ENCODE data around the gene TMIGD1.

The TMIGD1 gene

DNA sequence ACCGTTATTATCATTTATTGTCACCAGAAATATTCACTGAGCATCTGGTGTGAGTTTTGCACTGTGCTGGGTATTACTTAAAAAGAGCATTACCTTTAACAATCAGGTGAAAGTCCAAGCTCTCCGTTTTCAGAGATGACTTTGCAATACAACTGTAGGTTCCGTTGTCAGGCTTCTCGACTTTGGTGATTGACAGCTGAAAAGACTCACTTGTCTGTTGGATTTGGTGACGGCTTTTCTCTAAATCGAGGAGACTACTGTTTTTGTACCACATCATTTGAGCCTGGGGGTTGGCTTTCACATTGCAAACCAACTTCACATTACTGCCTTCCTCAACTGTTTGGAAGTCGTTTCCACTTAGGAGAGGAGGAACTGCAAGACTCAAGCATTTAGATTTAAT, 9.1 kb downstream of the TMIGD1 start:
- DNase-seq, result no peak

DNA sequence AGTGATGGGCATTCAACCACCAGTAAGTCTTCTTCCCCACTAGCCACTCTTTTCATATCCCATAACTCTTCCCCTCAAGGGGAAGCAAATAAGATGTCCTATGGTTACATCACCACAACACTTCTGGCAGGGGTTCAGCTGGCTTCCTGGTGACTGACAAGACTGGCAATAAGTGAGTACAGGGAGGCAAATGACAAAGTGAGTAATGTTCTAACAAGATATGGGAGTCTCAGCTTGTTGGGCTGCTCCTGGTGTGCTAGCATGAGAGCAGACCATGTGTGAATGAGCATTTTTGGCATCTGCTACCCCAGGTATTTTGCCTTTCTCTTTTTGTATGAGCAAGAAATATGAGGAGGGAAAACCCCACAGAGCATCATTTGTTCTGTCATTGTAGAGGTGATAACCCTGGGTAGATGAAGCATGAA, 9.9 kb downstream of the TMIGD1 start:
- no peak for DNase-seq

DNA sequence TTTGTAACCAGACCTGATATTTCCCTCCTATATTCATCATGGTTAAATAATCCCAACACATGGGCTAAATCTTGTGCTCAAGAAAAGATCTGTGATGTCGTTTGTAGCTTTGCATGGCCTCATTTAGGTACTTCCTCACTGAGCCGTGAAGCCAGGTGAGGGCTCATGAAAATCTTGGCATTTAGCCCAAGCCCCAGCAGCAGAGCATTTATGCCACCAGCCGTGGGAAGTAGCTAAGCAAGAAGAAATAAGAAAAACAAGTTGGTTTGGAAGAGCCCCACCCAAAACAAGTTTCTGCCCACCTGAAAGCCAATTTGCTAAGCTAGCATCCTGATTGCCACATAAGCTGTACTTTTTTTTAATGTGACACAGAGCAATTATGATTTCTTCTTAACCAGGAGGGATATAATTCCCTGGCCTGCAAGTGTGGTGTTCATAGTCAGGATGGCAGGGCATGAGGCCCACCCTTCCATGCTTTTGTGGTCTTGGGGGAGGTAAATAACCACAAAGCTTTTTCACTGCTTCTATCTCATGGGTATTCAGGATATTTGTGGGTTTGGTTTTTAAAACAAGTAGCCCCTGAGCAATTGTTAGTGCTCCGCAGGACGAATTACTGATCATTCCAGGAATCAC, 10.5 kb downstream of the TMIGD1 start:
- peak; percentile 60 for DNase-seq

DNA sequence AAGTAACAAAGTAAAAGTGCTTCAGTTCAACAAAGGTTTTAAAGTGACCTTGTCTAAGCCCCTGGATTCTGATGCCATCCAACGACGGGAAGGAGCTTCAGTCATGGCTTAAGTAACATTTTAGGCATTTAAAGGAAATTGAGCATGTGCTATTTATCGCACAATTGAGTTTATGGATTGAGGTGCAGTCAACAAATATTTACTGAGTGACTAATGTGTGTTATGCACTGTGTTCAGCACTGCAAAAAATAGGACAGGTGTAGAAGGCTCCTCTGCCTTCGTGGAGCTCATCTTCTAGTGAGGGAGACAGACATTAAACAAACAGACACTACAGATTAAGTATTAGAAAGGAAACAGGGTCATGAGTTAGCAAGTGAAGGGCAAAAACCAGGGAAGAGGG, 12.5 kb downstream of the TMIGD1 start:
- DNase-seq, result no peak

DNA sequence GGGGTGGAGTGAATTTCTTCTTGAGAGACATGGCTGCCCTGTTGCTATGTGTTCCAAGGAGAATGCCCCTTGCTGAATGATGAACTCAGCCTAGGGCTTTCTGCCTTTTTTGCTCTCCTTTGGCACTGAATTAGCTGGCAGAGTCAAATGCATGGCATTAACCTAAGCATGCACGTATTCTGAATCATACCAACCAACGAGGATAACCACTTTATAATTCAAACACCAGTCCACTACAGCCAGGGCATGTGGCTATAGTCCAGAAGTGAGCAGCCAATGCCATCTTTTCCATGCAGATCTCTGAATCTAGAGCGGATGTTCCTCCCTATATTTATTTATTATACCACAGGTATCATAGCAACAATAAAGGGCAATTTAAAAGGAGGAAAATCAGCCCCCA, 15.7 kb downstream of the TMIGD1 start:
- no peak for DNase-seq

DNA sequence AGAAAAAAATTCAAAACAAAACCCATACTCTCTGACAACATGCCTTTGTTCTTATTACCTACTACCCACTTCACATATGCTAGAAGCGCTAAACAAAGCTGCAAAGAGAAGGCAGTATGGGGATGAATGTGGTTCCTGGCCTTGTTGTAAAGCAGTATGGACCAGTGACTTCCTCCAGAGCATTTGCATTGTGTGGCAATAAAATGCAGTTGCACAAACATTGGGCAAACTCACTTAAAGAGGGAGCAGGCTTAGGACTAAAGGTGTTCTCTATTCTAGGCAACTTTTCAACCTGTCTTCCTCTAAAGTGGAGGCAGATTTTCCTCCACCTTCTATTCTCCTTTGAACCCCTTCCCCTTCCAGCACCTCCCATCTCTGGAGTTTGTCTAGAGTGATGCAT, 17.1 kb downstream of the TMIGD1 start:
- DNase-seq, result peak; percentile 90

DNA sequence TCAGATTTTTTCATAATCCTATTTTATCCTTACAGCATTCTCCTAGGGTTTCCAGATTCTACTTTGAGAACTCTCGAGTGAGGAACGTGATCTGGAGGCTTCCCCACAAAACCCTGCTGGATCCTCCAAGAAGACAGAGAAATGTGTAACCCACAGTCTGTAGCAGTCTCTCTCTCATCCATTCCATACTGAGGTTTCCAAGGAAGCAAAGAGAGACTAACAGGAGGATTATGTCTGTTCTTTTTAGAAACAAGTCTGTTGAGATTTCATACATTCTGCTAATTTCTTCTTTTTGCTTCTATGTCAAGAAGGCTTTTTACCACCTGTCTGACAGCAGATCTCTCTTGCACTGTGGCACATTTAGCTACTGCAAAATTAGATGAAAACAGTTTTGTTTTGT, 18.8 kb downstream of the TMIGD1 start:
- no peak for DNase-seq

DNA sequence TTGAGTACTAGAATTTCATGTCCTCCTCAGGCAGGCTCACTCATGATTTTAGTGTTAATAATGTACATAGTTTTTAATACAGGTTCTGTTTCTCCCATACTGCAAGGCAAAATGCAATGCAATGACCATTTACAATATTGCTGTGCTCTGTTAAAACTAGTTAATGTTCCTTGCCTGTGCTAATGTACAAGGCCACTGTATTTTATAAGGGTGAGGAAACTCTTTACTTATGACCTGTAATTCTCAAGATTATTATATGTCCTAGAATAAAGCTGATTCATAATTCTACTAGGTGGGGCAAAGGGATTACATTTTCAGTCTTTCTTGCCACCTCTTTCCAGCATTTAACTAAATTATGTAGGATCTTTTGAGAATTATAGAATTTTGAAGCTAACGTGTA, 19.4 kb downstream of the TMIGD1 start:
- no peak for DNase-seq

DNA sequence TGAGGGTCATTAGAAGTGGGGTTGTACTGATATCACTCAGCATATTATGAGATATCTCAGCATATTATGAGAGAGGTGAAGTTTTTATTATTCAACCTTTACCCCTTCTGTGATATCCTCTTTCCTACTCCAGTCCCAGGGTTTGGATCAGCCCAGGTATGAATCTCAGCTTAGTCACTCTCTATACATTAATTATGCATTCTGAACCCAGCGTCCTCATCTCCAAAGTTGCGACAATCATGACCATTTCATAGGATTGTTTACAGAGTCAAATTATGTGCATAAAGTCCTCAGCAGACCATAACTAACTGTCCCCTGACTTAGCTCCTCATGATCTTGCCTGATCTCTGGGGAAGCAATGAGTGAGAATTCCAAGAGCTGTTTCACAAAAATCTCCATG, 21.6 kb downstream of the TMIGD1 start:
- DNase-seq, result peak; percentile 74

DNA sequence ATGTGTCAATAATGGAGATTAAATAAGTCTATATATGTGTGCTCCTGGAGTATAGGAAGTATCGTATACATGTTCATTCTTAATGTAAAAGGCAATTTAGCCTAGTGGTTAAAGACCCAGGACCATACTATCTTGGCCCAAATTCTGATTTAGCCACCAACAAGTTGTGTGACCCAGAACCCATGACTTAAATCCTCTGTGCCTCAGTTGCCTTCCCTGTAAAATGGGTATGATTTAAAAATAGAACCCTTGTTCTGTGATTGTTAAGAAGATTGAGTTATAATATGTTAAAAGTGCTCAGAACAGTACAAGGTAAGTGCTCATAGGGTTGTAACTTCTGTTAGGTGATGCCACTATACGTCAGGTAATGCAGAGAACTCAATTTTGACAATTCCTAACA, 23.3 kb downstream of the TMIGD1 start:
- no peak for DNase-seq

DNA sequence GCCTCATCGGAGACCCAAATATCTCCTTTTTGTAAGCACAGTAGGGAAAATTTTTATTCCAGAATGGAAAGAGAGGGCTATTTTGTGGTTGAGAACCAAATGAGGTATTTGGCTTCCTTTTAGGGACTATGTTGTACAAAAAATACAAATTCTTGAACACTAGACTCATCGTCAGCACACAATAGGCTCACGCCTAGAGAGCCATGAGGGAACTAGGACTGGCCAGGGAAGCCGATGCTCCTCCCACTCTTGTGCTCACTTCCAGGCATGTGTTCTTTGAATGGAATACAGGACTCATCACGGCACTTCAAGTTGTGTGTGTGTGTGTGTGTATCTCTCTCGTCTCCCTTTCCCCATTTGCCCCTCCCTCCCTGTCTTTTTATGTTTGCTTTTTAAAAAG, 24.3 kb downstream of the TMIGD1 start:
- no peak for DNase-seq

DNA sequence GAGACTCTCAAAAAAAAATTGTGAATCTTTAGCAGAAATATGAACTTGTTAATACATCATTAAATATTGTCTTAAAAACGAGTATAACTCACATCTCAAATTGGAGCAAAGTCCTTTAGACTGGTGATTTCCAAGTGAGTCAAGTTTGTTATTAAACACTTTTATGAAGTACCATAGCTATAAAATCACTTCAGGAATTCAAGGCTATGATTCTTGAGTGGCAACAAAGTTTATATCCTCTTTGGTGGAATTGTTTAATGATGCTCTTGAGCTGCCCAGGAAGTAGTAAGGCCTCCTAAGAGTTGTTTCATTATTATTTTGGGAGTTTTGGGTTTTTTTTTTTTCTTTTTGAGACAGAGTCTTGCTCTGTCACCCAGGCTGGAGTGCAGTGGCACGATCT, 25.5 kb downstream of the TMIGD1 start:
- no peak for DNase-seq

DNA sequence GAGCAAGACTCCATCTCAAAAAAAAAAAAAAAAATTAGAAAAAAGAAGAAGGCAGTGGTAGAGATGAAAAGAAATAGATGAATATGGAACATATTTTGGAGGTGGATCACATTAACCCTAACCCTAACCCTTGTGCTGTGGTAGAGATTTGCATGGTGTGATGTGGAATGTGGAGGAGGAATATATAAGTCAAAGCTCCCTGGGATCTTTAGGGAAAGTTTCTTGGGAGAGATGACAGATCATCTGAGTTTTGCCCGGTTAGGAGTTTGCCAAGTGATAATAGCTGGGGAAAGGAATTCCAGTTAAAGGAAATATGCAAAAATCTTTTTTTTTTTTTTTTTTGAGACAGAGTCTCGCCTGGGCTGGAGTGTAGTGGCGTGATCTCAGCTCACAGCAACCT, 29.1 kb downstream of the TMIGD1 start:
- no peak for DNase-seq

DNA sequence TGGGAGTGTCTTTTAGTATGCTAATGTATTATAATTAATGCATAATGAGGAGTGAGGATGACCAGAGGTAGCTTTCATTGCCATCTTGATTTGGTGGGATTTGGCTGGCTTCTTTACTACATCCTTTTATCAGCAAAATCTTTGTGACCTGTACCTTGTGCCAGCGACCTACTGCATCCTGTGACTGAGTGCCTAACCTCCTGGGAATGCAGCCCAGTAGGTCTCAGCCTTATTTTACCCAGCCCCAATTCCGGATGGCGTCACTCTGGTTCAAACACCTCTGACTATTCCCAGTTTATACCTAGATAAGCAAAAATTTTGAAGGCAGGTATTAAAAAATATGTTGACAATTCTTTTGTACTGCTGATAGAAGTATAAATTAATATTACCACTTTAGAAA, 31.6 kb downstream of the TMIGD1 start:
- DNase-seq, result no peak

DNA sequence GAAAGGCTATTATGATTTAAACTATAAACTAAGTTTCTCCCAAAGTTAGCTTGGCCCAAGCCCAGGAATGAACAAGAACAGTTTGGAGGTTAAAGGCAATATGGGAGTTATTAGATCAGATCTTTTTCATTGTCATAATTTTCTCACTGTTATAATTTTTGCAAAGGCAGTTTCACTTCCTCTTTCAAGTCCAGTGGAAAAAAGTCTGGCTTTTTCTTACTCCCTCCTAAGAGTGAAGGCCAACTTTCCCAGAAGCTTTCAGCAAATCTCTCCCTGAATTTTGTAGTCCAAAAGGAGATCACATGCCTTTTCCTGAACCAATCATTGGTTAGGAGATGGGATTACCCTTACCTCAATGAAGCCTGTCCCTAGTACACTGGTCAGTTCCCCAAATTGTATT, 33.0 kb downstream of the TMIGD1 start:
- no peak for DNase-seq

DNA sequence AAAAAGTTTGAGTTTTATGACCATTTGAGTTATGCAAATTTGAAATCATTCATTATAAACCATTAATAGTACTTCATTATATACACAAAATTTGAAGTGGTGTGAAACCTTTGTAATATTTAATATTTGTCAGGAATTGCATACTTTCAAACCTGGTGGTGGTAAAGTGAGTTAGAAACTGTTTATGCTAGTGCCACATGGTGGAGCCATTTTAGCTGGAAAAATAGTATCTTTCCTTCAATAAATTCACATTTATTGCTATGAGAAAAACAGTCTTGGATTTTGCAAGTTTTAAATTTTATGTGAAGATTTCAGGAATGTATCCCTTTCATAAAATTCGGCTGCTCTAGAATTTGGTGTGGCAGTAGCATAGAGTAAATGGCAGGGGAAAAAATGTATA, 34.9 kb downstream of the TMIGD1 start:
- no peak for DNase-seq

DNA sequence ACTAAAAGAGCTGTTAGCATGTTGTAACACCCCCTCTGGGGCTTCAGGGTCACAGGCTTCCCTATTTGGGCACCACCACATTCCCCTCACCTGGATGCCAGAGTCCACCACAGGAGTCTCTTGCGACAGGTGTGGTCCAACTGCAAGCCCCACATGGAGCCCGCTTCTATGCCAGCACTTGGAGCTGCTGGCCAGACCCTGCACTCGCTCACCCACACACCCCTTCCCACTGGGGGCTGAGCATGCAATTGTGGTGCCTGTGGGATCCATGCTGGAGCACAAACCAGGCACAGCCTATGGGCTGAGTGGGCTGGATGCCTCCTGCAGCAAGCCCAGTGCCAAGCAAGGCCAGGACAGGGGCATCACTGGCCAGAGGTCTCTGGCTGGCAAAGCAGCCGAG, 36.1 kb downstream of the TMIGD1 start:
- DNase-seq, result no peak

DNA sequence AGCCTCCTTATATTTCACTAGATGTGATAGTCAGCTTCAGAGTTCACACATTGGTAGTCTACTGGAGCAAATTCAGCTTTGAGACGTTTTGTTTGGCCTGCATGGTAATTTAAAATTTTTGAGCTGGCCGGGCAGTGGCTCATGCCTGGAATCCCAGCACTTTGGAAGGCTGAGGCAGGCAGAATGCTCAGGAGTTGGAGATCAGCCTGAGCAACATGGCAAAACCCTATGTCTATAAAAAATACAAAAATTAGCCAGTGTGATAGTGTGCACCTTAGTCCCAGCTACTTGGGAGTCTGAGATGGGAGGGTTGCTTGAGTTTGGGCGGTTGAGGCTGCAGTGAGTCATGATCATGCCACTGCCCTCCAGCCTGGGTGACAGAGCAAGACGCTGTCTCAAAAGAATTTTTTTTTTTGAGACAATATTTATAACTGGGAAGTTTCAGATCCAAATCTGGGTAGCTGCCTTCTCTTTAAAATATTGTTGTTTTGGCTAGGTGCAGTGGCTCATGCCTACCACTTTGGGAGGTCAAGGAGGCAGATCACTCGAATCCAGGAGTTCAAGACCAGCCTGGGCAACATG, 37.3 kb downstream of the TMIGD1 start:
- DNase-seq, result no peak

DNA sequence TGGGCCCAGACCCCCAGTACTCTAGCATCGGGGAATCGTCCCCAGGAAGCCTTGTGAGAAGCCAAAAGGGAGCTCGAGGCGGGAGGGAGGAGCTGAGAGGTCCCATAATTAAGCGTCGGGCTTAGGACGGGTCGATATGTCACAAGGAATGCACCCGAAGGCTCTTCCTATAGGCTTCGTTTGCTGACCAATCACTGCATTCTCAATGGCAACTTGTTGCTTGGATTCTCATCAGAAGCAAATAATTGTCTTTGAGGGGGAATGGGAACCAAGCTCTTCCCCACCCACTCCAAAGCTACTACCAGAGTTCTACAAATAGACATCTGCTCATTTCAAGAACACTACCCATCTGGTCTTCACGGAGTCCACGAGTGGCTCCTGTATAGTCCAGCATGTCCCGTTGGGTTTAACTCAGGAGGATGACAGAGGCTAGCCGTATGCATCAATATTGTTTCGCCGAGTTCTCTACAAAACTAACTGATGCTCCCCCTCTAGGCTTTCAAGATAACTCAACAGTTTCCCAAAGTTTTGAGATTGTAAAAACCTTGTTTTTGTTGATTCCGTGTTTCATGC, 41.5 kb downstream of the TMIGD1 start:
- no peak for DNase-seq

DNA sequence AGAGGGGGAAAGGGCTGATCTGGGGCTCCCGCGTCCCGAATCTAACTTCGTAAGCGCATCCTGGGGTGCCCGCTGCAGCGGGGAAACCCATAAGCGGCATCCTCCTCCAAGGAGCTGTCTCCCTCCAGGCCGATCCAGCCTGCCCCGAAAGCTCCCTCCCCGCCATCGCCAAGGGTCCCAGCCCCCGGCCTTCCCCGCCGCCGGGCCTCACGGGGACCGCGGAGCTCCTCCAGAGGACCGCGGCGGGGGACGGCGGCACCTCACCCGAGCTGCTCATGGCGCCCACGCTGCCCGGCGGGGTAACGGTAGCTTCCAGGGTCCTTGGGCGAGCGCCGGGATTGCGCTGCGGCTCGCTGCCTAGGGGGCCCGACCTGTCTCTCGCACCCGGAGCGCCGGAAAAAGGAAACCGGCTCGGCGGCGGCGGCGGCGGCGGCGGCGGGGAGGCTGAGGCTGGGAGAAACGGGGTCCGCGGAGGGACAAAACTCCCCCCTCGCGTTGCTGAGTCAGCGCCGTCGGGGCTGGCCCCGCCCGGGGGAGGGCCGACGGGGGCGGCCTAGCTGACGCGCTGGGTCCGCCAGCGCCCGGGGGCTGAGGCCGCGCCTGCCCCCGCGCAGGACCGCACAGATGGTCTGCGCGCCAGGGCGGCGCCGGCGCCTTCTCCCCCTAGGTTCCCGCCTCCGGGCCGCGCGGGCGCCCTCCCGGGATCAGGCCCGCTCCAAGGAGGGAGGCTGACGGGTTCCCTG, 42.1 kb downstream of the TMIGD1 start, which contains the start of gene BLMH:
TSS of gene BLMH (minus strand) at position 402 of the 743 bp plus-strand sequence. CDS start at position 277, 125 bp downstream.
- peak; percentile 45 for DNase-seq

DNA sequence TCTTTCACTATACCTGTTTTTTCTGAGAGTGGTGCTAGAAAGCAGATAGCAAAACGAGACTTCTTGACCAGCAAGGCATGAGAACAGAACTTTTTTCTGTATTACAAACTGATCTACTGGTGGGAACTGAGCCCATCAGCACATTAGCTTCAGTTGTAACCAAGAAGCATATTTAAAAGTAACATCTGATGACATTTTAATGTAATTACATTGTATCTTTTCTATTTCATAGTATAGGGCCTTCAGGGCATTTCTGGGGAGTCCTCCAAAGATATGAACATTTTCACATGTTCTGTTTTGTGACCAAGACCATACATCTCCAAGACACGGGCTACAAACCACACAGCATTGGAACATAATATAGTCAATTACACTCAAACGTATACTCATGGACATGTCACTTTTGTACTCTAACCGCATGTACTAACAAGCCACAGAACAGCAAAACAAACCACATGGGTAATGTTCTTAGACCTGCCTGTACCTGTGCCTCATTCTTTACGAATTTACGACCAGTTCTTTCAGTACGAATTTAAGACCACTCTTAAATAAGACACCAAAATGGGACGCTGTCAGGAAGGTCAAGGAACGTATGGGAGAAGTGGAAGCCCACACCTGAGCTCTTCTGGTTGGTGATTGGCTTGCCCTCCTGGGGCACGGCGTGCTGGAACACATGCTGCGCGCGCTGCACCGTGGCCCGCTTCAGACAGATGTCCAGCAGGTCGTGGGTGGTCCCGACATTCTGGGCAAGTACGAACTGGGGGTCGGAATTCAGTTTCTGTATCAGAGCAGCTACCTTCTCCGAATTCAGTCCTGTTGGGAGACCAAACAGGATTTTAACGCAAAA, 42.9 kb downstream of the TMIGD1 start:
- peak; percentile 71 for DNase-seq

DNA sequence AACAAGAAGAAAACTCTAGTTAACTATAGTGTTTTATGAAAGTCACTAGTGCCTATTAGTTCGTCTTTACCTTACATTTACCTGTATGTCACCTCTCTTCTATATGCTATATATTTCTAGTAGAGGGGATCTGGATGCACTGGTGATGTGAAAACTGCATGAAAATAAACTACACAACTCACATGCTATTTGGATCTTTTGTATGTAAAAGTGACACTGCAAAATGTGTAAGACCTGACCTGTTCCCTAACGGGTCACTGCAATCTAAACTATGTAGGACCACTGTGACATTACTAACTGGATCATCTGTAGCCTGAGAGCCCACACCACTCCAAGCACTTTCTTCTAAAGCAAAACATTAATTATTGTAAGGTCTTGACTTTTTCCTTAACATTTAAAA, 43.8 kb downstream of the TMIGD1 start:
- DNase-seq, result no peak

DNA sequence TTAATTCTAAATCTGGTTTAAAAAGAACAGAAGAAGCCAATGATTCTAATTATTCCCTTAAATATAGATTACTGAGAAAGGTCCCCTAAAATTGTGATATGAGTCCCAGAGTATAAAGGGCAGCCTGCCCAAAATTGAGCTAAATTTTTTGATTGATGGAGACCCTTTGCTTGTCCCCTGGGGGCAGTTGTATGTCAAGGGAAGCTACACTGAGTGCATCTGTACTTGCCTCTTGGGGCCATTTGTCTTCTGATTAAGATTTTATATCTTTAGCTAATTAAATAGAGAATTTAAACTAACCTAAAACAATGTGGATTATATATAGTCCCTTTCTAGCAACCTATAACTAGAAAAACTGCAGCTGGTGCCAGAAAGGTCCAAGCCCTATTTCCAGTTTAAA, 54.7 kb downstream of the TMIGD1 start:
- no peak for DNase-seq
